Neural progenitor cell (in vitro differentiated cells): ENCODE data around the gene RAX.
A peak's percentile ranks its signal among the peaks of the same experiment; 100 is the strongest.

ENCODE experiments used
- CTCF ChIP-seq: fragments of 200-600 bp; sonication (generic); IDR thresholded peaks from 2 replicates; pipeline ENCODE4 v1.5.1; 2017; ENCODE audit warnings: antibody characterized with exemption, mild to moderate bottlenecking
- EZH2 ChIP-seq: fragments of 200-600 bp; sonication (generic); IDR thresholded peaks from 2 replicates; pipeline ENCODE4 v1.6.1; 2017; ENCODE audit warnings: antibody characterized with exemption, mild to moderate bottlenecking, moderate library complexity
- EZH2phosphoT487 ChIP-seq: fragments of 200-600 bp; sonication (generic); IDR thresholded peaks from 2 replicates; pipeline ENCODE4 v1.6.1; 2017; ENCODE audit warnings: antibody characterized with exemption

DNA sequence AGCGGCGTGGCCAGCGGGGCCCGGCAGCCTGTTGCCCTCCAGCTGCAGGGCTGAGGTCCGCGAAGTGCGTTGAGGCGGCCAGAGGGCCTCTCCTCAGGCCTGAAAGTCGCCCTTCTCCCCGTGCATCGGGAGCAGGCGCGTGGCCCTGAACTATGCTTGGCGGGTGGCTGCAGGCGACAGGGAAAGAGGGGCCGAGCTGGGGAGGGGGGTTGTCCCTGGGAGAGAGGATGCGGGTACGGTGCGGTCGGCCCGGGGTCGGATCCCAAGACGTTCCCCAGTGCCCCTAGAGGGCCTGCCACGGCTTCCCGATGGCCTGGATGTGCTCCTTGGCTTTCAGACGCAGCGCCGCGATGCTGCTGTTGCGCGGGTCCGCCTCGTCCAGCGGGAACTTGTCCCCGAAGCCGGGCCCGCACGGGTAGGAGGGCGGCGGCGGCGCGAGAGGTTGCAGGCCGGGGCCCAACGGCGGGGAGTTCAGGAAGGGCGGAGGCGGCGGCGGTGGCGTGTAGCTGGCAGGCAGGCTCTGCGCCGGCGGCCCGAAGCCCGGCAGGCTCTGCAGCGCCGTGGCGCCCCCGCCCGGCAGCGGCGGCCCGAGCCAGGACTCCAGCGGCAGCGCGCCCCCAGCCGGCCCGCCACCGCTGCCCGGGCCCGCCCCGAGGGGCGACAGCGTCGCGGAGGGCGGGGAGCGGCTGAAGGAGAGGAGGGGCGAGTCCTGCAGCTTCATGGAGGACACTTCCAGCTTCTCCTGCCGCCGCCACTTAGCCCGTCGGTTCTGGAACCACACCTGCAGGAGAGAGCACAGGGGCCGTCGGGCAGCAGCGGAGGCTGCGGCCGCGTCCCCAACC is 4.3 kb downstream of the RAX start:
- TF ChIP-seq CTCF (peak; percentile 28), EZH2 (peak; percentile 47), EZH2phosphoT487 (peak; percentile 42)
